ENCODE measurements around the gene BTC.
A peak's percentile ranks its signal among the peaks of the same experiment; 100 is the strongest.

The BTC gene

GRCh38 chr4:74742185-74742584, 52.1 kb downstream of the BTC start:
- Mint-ChIP-seq H3K27me3 (ENCODE audit: low read depth) (peaks cover 3% of the 10 kb centered on the region), H3K4me3 (no peak overlapping the region), H3K9me3 (no peaks in the 10 kb centered on the region), H3K36me3 (ENCODE audit: low read depth) (no peaks in the 10 kb centered on the region), H3K4me1 (no peaks in the 10 kb centered on the region), H3K27ac (no peak overlapping the region)
- TF ChIP-seq, protein P1, sequence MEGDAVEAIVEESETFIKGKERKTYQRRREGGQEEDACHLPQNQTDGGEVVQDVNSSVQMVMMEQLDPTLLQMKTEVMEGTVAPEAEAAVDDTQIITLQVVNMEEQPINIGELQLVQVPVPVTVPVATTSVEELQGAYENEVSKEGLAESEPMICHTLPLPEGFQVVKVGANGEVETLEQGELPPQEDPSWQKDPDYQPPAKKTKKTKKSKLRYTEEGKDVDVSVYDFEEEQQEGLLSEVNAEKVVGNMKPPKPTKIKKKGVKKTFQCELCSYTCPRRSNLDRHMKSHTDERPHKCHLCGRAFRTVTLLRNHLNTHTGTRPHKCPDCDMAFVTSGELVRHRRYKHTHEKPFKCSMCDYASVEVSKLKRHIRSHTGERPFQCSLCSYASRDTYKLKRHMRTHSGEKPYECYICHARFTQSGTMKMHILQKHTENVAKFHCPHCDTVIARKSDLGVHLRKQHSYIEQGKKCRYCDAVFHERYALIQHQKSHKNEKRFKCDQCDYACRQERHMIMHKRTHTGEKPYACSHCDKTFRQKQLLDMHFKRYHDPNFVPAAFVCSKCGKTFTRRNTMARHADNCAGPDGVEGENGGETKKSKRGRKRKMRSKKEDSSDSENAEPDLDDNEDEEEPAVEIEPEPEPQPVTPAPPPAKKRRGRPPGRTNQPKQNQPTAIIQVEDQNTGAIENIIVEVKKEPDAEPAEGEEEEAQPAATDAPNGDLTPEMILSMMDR (IDR thresholded peaks at IDR 0.05; ENCODE audit: unreplicated experiment in 3 of 3) = no peak

DNA sequence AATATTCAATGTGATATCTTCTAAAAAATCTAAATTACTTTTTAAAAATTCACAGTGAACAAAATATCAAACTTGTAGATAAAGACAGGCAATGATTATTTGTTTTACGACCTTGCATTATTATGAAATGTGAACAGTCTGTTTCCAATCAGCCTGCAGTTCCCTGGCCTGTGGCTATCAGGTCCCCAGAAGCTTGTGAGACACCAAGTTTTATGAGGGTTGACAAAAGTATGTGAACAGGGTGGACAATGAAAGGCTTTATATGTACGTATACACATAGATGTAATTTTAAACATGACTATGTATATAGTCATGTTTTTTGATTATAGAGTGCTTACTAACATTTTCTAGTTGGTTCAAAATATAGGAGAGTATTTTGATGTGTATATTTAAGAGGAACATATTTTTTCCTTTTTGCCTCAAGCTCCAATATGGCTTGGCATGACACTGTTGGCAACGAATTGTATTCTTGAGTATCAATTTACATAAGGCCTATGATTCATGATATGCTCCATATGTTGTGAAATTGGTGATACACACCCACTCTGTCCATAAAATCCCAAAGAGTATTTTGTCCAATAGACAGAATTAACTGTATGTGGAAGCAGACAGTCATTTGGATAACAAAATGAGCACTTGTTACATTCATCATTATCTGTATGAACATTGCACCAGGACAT, 55.7 kb downstream of the BTC start:
- Mint-ChIP-seq H3K27me3 (ENCODE audit: low read depth) (peaks cover 3% of the 10 kb centered on the region), H3K4me3 (no peak overlapping the region), H3K36me3 (ENCODE audit: low read depth) (no peaks in the 10 kb centered on the region), H3K9me3 (no peaks in the 10 kb centered on the region), H3K4me1 (no peaks in the 10 kb centered on the region), H3K27ac (no peak overlapping the region)
- TF ChIP-seq, protein P1 (IDR thresholded peaks at IDR 0.05; ENCODE audit: unreplicated experiment in 3 of 3) = no peak

- no peaks in the 10 kb centered on the region for H3K4me1 Mint-ChIP-seq
- no peaks in the 10 kb centered on the region for H3K27me3 Mint-ChIP-seq (ENCODE audit: low read depth)
- H3K27ac Mint-ChIP-seq = no peak overlapping the region
- TF ChIP-seq, protein P1 (IDR thresholded peaks at IDR 0.05; ENCODE audit: unreplicated experiment in 3 of 3) = no peak
- H3K9me3 Mint-ChIP-seq = no peaks in the 10 kb centered on the region
- no peaks in the 10 kb centered on the region for H3K36me3 Mint-ChIP-seq (ENCODE audit: low read depth)
- no peak overlapping the region for H3K4me3 Mint-ChIP-seq
Measured at GRCh38 chr4:74734995-74735394, 59.3 kb downstream of the BTC start.

GRCh38 chr4:74733756-74734155, 60.6 kb downstream of the BTC start:
- Mint-ChIP-seq H3K27me3 (ENCODE audit: low read depth) (no peaks in the 10 kb centered on the region), H3K36me3 (ENCODE audit: low read depth) (no peaks in the 10 kb centered on the region), H3K4me1 (no peaks in the 10 kb centered on the region), H3K27ac (no peak overlapping the region), H3K9me3 (no peaks in the 10 kb centered on the region), H3K4me3 (no peak overlapping the region)
- TF ChIP-seq, protein P1 (IDR thresholded peaks at IDR 0.05; ENCODE audit: unreplicated experiment in 3 of 3) = no peak

DNA sequence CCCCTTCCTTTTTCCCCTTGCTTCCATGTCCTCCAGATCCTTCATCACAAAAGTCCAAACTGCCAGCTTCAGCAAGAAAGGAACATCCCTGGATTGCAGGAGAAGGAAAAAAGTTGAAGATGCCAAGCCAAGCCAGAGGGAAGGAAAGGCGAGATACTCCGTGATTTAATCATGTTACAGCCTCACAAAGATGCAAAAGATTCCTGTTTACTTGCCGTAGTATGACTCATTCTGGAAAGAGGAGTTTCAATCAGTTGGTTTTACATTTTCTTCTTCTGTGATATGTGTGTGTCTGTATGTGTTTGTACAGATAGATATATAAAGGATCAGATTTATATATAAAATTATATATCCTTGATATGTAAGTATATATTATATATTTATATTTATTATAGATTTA, 69.3 kb downstream of the BTC start:
- TF ChIP-seq, protein P1 (IDR thresholded peaks at IDR 0.05; ENCODE audit: unreplicated experiment in 3 of 3) = no peak
- no peaks in the 10 kb centered on the region for H3K27me3 Mint-ChIP-seq (ENCODE audit: low read depth)
- peaks cover 8% of the 10 kb centered on the region for H3K9me3 Mint-ChIP-seq
- H3K27ac Mint-ChIP-seq = no peak overlapping the region
- no peaks in the 10 kb centered on the region for H3K4me1 Mint-ChIP-seq
- H3K4me3 Mint-ChIP-seq = no peak overlapping the region
- H3K36me3 Mint-ChIP-seq (ENCODE audit: low read depth) = peaks cover 6% of the 10 kb centered on the region

DNA sequence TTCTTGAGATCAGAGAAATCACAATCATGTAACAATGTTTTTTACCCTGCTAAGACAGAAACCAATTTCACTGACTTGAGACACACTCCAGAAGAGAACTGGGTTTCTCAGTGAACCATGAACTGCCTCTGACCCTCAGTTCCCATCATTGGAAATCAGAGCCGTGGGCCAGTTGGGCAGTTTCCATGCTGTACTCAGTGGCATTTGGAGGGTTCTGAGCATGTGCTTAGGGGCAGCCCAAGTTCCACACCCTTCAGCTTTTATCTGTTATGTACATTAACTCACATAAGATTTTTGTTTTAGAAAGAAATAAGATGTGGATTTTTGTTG, 77.9 kb downstream of the BTC start:
- peaks cover 7% of the 10 kb centered on the region for H3K4me1 Mint-ChIP-seq
- H3K9me3 Mint-ChIP-seq = peaks cover 19% of the 10 kb centered on the region
- H3K27ac Mint-ChIP-seq = peak overlapping the region in 2 of 3 experiments; percentile 64 to 90
- no peak overlapping the region for H3K4me3 Mint-ChIP-seq
- TF ChIP-seq, protein P1 (IDR thresholded peaks at IDR 0.05; ENCODE audit: unreplicated experiment in 3 of 3) = no peak
- H3K36me3 Mint-ChIP-seq (ENCODE audit: low read depth) = peaks cover 11% of the 10 kb centered on the region
- no peaks in the 10 kb centered on the region for H3K27me3 Mint-ChIP-seq (ENCODE audit: low read depth)

All from nephron (organoid).